ENCODE results near the gene RHOXF2. TPM values are rescaled to one million over a fixed set of nuclear protein-coding genes. Genes with fewer than 3 reads are reported as not detected.
A peak's percentile ranks its signal among the peaks of the same experiment; 100 is the strongest.

The RHOXF2 gene
- total RNA-seq, 4 donors from 2014 or later = not detected

DNA sequence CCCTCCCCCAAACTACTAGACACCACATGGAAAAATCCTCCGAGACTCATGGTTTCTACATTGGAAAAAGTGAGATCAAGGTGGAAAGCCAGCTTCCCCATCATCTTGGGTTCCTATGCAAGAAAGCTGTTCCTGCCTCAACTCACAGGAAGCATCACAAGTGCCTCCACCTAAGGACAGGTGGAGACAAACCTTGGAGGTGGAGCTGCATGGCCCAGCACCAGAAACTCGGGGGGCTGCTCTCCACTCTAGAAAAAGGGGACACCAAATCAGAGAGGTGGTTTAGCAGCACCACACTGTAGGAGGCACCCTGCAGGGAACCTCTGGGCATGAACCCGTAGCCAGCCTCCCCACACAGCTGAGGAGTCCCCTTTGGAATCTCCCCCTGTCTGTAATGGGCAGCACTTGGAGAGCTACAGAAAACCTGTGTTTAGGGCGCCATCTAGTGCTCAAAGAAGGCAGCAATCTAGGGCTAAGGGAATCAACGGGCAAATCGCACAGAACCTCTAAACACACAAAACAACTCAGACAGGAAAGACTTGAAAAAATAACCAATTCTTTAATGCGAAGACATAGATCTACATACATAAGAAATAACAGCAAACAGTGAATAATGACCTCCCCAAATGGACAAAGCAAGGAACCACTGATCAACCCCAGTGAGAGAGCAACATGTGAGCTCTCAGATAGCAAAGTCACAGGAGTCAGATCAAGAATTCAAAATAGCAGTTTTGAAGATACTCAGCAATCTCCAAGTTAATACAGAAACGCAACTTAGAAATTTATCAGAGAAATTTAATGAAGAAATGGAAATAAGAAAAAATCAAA, 55.2 kb downstream of the RHOXF2 start:
- Histone ChIP-seq H3K4me3 (no peak overlapping the region), H3K36me3 (no peaks in the 10 kb centered on the region), H3K4me1 (no peaks in the 10 kb centered on the region), H3K9me3 (no peaks in the 10 kb centered on the region), H3K27ac (no peak overlapping the region), H3K27me3 (no peaks in the 10 kb centered on the region)
- no peak for DNase-seq (ENCODE audit: low spot score in 2 of 2)
- WGBS = 20% methylated on average over 8 of the region's 8 CpGs
- TF ChIP-seq POLR2AphosphoS5 (IDR thresholded peaks at IDR 0.05) = no peak
- TF ChIP-seq, protein P1, sequence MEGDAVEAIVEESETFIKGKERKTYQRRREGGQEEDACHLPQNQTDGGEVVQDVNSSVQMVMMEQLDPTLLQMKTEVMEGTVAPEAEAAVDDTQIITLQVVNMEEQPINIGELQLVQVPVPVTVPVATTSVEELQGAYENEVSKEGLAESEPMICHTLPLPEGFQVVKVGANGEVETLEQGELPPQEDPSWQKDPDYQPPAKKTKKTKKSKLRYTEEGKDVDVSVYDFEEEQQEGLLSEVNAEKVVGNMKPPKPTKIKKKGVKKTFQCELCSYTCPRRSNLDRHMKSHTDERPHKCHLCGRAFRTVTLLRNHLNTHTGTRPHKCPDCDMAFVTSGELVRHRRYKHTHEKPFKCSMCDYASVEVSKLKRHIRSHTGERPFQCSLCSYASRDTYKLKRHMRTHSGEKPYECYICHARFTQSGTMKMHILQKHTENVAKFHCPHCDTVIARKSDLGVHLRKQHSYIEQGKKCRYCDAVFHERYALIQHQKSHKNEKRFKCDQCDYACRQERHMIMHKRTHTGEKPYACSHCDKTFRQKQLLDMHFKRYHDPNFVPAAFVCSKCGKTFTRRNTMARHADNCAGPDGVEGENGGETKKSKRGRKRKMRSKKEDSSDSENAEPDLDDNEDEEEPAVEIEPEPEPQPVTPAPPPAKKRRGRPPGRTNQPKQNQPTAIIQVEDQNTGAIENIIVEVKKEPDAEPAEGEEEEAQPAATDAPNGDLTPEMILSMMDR (IDR thresholded peaks at IDR 0.05) = peak in 1 of 2 donors; percentile 53

Other genes starting within 250 kb of the RHOXF2 start
- gene NKAP, start 214.9 kb upstream of the RHOXF2 start, total RNA-seq = 10 to 100 TPM in 1 of 4 donors, 1 to 10 TPM in 3; 4.0 to 11.7 (median 6.5) TPM
- not detected for gene RHOXF2B, start 80.9 kb upstream of the RHOXF2 start, total RNA-seq
- gene RHOXF1, start 42.7 kb upstream of the RHOXF2 start, total RNA-seq = 1 to 10 TPM in 2 of 4 donors, not detected in 2; 2.1 to 3.6 TPM
- 10 to 100 TPM; 19.5 to 29.7 (median 25.5) TPM for gene ZBTB33, start 92.2 kb downstream of the RHOXF2 start, total RNA-seq
- 1 to 10 TPM in 3 of 4 donors, under 1 TPM in 1; 0.72 to 1.7 (median 1.6) TPM for gene TMEM255A, start 152.8 kb downstream of the RHOXF2 start, total RNA-seq
- not detected for gene ATP1B4, start 203.5 kb downstream of the RHOXF2 start, total RNA-seq